ENCODE data around the gene GNAO1.

GNAO1 gene

DNA sequence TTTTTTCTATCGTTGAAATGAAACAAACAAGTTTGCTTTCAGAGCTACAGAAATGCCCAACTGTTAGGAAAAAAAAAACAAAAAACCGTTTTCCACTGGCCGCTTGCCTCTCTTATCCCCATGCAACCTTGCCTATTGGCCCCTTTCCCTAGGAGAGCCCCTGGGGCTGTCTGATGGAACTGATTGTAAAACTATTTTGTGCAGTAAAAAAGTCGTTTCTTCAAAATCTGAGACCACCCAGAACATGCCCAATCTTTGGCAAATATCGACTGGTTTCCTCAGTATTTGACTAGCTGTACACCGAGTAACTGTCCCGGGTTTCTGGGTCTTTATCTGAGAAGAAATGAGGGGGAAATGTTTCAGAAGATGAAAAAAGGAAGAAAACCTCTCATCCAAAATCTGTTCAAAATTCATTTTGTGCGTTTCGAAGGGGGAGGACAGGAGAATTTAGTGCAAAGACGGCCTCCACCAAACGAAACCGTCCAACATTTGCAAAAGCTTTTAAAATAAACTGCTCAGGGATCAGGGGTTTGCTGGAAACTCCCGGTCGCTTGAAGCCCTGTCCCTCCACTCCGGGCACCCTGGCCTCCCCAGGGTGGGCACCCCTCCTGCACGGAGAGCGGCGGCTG, 1.1 kb upstream of the GNAO1 start:
- H3K4me3 ChIP-seq (ENCODE audit: low read depth, low read length): peak overlapping the region; percentile 78
- H3K27me3 ChIP-seq (ENCODE audit: control insufficient read depth, insufficient read depth, low read length): peaks cover 42% of the 10 kb centered on the region

GRCh38 chr16:56190677-56191155, 573 bp upstream of the GNAO1 start:
- no peak overlapping the region for H3K27ac ChIP-seq (ENCODE audit: low read depth, low read length)
- H3K9ac ChIP-seq (ENCODE audit: low read depth, low read length): peak overlapping the region; percentile 41; the same call in 1 of the 2 replicates
- H3K4me3 ChIP-seq (ENCODE audit: low read depth, low read length): peak overlapping the region; percentile 78
- peaks cover 40% of the 10 kb centered on the region for H3K4me1 ChIP-seq (ENCODE audit: control insufficient read depth, insufficient read depth, low read length)
- H3K36me3 ChIP-seq (ENCODE audit: control insufficient read depth, insufficient read depth, low read length): no peaks in the 10 kb centered on the region
- H3K9me3 ChIP-seq (ENCODE audit: control insufficient read depth, insufficient read depth, low read length): no peaks in the 10 kb centered on the region
- H3K27me3 ChIP-seq (ENCODE audit: control insufficient read depth, insufficient read depth, low read length): peaks cover 42% of the 10 kb centered on the region

More for the DNA sequence above, 1.1 kb upstream of the GNAO1 start:
- Histone ChIP-seq H3K9me3 (ENCODE audit: control insufficient read depth, insufficient read depth, low read length) (no peaks in the 10 kb centered on the region), H3K27ac (ENCODE audit: low read depth, low read length) (no peak overlapping the region), H3K36me3 (ENCODE audit: control insufficient read depth, insufficient read depth, low read length) (no peaks in the 10 kb centered on the region), H3K4me1 (ENCODE audit: control insufficient read depth, insufficient read depth, low read length) (peaks cover 34% of the 10 kb centered on the region), H3K9ac (ENCODE audit: low read depth, low read length) (0 out of 2 replicates have a peak overlapping the region, but pooled peaks have one; percentile 41)

- H3K27ac ChIP-seq (ENCODE audit: low read depth, low read length): no peak overlapping the region
- peak overlapping the region; percentile 86 for H3K4me3 ChIP-seq (ENCODE audit: low read depth, low read length)
- no peak overlapping the region for H3K9ac ChIP-seq (ENCODE audit: low read depth, low read length)
- no peaks in the 10 kb centered on the region for H3K9me3 ChIP-seq (ENCODE audit: control insufficient read depth, insufficient read depth, low read length)
- peaks cover 49% of the 10 kb centered on the region for H3K4me1 ChIP-seq (ENCODE audit: control insufficient read depth, insufficient read depth, low read length)
- H3K36me3 ChIP-seq (ENCODE audit: control insufficient read depth, insufficient read depth, low read length): no peaks in the 10 kb centered on the region
- H3K27me3 ChIP-seq (ENCODE audit: control insufficient read depth, insufficient read depth, low read length): peaks cover 42% of the 10 kb centered on the region
These were observed 746 bp downstream of the GNAO1 start for GRCh38 chr16:56191835-56192634.

DNA sequence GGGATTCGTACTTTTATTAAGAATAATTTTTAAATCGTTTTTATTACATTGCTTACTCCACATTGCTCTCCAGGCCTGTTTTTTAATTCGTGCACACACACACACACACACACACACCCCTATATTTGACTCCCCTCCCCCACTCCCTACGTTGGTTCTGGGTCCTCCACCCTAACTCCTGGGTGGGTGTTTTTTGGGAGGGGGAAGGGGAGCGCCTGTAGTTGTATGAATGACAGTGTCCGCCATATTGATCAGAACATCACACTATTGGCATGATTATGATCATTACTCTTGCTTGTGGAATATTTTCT, 1.3 kb downstream of the GNAO1 start:
- peaks cover 42% of the 10 kb centered on the region for H3K27me3 ChIP-seq (ENCODE audit: control insufficient read depth, insufficient read depth, low read length)
- no peak overlapping the region for H3K9ac ChIP-seq (ENCODE audit: low read depth, low read length)
- no peak overlapping the region for H3K27ac ChIP-seq (ENCODE audit: low read depth, low read length)
- H3K4me3 ChIP-seq (ENCODE audit: low read depth, low read length): peak overlapping the region; percentile 86
- H3K9me3 ChIP-seq (ENCODE audit: control insufficient read depth, insufficient read depth, low read length): no peaks in the 10 kb centered on the region
- H3K4me1 ChIP-seq (ENCODE audit: control insufficient read depth, insufficient read depth, low read length): peaks cover 54% of the 10 kb centered on the region
- H3K36me3 ChIP-seq (ENCODE audit: control insufficient read depth, insufficient read depth, low read length): no peaks in the 10 kb centered on the region

DNA sequence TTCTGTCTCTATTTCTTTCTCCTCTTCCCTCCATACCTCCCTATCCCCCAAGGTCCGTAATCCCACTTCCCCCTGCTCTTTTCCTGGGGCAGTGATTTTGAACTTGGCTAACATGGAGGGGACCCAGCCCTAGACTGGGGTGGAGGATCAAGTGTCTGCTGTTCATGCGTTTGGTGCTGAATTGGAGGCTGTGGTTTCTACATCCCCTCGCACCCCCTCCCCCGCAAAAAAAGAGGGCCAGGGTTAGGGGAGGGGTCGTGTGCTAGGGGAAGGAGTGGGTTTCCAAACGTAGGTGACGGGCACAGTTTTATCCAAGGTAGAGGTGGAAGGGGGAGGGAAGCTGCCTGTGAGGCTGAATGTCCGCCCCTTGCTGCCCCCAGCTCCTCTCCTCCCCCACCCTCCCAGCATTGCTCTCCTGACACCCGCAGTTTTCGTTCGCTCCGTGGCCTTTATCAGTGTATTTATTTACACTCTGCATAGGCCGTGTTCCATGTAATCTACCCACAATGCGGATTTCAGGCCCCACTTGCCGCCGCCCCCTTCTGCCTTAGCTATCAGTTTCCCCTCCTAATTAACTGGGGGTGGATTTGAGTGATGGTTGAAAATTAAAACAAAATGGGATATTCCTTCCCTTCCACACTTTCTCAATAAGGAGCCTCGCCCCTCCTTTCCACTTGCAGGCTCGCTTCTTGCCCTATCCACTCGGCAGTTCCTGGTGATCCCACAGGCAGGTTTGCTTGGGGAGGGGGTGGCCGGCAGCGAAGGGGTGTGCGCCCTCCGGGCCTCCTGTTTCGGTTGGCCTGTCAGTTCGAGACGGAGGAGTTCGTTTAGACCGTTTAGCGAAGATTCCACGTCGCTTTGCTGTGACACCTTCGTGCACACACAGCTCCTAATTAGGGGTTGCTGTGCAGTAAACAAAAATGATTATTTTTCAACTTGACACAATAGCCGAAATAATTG, 2.0 kb downstream of the GNAO1 start:
- H3K4me3 ChIP-seq (ENCODE audit: low read depth, low read length): peak overlapping the region; percentile 86
- H3K9ac ChIP-seq (ENCODE audit: low read depth, low read length): no peak overlapping the region
- peaks cover 39% of the 10 kb centered on the region for H3K27me3 ChIP-seq (ENCODE audit: control insufficient read depth, insufficient read depth, low read length)
- H3K9me3 ChIP-seq (ENCODE audit: control insufficient read depth, insufficient read depth, low read length): no peaks in the 10 kb centered on the region
- peaks cover 61% of the 10 kb centered on the region for H3K4me1 ChIP-seq (ENCODE audit: control insufficient read depth, insufficient read depth, low read length)
- no peak overlapping the region for H3K27ac ChIP-seq (ENCODE audit: low read depth, low read length)
- H3K36me3 ChIP-seq (ENCODE audit: control insufficient read depth, insufficient read depth, low read length): no peaks in the 10 kb centered on the region

GRCh38 chr16:56193951-56194726, 2.9 kb downstream of the GNAO1 start:
- H3K36me3 ChIP-seq (ENCODE audit: control insufficient read depth, insufficient read depth, low read length): no peaks in the 10 kb centered on the region
- no peaks in the 10 kb centered on the region for H3K9me3 ChIP-seq (ENCODE audit: control insufficient read depth, insufficient read depth, low read length)
- peak overlapping the region; percentile 86 for H3K4me3 ChIP-seq (ENCODE audit: low read depth, low read length)
- H3K27ac ChIP-seq (ENCODE audit: low read depth, low read length): no peak overlapping the region
- H3K4me1 ChIP-seq (ENCODE audit: control insufficient read depth, insufficient read depth, low read length): peaks cover 64% of the 10 kb centered on the region
- no peak overlapping the region for H3K9ac ChIP-seq (ENCODE audit: low read depth, low read length)
- H3K27me3 ChIP-seq (ENCODE audit: control insufficient read depth, insufficient read depth, low read length): peaks cover 31% of the 10 kb centered on the region

- H3K9ac ChIP-seq (ENCODE audit: low read depth, low read length): no peak overlapping the region; the same call in 1 of the 2 replicates
- H3K27me3 ChIP-seq (ENCODE audit: control insufficient read depth, insufficient read depth, low read length): peaks cover 21% of the 10 kb centered on the region
- peaks cover 63% of the 10 kb centered on the region for H3K4me1 ChIP-seq (ENCODE audit: control insufficient read depth, insufficient read depth, low read length)
- H3K9me3 ChIP-seq (ENCODE audit: control insufficient read depth, insufficient read depth, low read length): no peaks in the 10 kb centered on the region
- no peak overlapping the region for H3K4me3 ChIP-seq (ENCODE audit: low read depth, low read length)
- no peaks in the 10 kb centered on the region for H3K36me3 ChIP-seq (ENCODE audit: control insufficient read depth, insufficient read depth, low read length)
- no peak overlapping the region for H3K27ac ChIP-seq (ENCODE audit: low read depth, low read length)
These were observed 3.9 kb downstream of the GNAO1 start for GRCh38 chr16:56195151-56195550.

DNA sequence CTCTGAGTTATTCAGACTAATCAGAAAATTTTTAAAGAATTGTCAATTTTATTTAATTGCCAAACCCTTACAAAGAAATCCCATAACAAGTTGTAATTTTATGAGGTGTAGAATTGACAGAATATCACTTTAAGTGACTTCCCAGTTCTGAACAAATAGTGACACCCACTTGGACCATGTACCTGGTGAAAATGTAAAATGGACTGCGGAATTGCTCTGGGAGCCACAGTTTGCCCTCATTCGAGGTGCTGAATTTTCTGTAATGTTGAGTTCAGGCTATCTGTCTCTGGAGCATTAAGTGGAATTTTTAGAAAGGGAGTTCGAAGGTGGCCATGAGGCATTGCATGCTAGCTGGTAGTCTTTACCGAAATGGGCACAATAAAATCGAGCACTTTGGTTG, 5.1 kb downstream of the GNAO1 start:
- Histone ChIP-seq H3K27me3 (ENCODE audit: control insufficient read depth, insufficient read depth, low read length) (peaks cover 14% of the 10 kb centered on the region), H3K27ac (ENCODE audit: low read depth, low read length) (no peak overlapping the region), H3K9me3 (ENCODE audit: control insufficient read depth, insufficient read depth, low read length) (no peaks in the 10 kb centered on the region), H3K4me3 (ENCODE audit: low read depth, low read length) (no peak overlapping the region), H3K36me3 (ENCODE audit: control insufficient read depth, insufficient read depth, low read length) (no peaks in the 10 kb centered on the region), H3K9ac (ENCODE audit: low read depth, low read length) (no peak overlapping the region), H3K4me1 (ENCODE audit: control insufficient read depth, insufficient read depth, low read length) (peaks cover 59% of the 10 kb centered on the region)

- Histone ChIP-seq H3K9ac (ENCODE audit: low read depth, low read length) (no peak overlapping the region; the same call in 1 of the 2 replicates), H3K27ac (ENCODE audit: low read depth, low read length) (peak overlapping the region; percentile 2), H3K36me3 (ENCODE audit: control insufficient read depth, insufficient read depth, low read length) (no peaks in the 10 kb centered on the region), H3K4me3 (ENCODE audit: low read depth, low read length) (peak overlapping the region; percentile 20; the same call in 1 of the 2 replicates), H3K4me1 (ENCODE audit: control insufficient read depth, insufficient read depth, low read length) (peaks cover 59% of the 10 kb centered on the region), H3K27me3 (ENCODE audit: control insufficient read depth, insufficient read depth, low read length) (peaks cover 14% of the 10 kb centered on the region), H3K9me3 (ENCODE audit: control insufficient read depth, insufficient read depth, low read length) (no peaks in the 10 kb centered on the region)
These were observed 6.1 kb downstream of the GNAO1 start for GRCh38 chr16:56197192-56197992.
